NOMO-1 treated with DMSO at 0.1 percent for 48 hours (cell line): ENCODE data around the gene MYOZ3.

Experiments used
- DNase-seq: peaks from one replicate; lab custom pipeline; 2025; ENCODE audit not compliant: unreplicated experiment; lab: John Stamatoyannopoulos, UW

MYOZ3 gene, protein sequence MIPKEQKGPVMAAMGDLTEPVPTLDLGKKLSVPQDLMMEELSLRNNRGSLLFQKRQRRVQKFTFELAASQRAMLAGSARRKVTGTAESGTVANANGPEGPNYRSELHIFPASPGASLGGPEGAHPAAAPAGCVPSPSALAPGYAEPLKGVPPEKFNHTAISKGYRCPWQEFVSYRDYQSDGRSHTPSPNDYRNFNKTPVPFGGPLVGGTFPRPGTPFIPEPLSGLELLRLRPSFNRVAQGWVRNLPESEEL

DNA sequence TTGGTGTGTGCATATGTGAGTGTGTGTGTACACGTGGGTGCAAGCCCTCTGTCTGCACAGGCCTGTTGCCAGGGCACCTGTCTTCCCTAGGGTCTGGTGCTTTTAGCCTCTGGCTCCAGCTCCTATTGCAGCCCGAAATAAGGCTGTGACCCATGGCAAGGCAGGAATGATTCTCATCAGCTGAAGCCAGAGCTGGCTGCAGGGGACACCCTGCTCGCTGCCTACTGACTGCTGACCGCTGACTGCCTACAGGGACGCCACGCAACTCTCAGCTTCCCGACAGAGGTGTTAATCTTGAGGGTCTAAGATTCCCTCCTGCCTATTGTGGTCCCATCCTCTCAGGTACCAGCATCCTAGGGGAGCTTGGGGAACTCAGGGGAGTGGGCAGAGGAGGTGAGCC, at the start of gene MYOZ3:
MYOZ3 (plus strand) TSS at position 166 of the 400 bp plus-strand sequence. CDS start 1,691 bp downstream, outside the sequence.
- no peak for DNase-seq

DNA sequence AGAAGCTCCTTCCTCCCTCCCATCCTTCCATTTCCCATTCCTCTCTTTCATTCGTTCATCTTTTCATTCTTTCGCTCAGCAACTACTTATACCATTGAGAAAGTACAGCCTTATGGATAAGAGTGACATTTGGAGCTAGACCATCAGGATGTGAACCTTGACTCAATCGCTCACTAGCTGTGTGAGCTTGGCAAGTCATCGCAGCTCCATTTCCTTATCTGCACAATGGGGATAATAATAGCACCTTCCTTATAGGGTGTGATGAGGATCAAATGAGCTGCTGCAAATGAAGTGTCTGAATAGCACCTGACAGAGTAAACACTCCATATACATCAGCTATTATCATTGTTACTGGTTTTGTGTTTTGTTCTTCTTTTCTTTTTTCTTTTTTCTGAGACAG, 48.6 kb upstream of the MYOZ3 start:
- DNase-seq: no peak

DNA sequence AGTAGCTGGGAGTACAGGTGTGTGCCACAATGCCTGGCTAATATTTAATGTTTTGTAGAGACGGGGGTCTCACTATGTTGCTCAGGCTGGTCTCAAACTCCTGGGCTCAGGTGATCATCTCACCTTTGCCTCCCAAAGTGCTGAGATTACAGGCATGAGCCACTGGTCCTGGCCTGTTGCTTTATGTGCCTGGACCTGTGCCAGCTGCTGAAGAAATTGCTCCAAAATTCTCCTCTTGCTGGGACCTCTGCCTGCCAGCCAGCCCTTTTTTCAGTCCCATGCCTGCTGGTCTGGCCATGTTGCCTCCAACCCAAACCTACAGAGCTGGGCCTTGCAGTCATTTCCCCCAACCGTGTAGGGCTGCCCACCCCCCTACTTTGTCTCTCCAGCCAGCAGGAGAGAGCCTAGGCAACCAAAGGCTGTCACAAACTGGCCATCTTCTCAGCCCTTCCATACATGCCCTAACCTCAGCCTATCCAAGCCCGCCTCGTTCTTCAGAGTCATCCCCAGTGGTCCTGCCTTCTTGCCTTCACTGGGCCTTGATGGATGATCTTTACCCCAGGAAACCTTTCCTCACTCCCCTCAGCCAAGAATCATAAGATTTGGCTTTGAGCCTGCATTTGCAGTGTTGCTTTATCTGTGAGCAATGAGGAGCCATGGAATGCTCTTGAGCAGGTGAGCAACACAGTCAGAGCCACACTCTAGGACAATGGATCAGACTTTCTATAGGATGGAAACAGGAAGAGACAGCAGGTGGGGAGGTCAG, 48.0 kb upstream of the MYOZ3 start:
- no peak for DNase-seq

DNA sequence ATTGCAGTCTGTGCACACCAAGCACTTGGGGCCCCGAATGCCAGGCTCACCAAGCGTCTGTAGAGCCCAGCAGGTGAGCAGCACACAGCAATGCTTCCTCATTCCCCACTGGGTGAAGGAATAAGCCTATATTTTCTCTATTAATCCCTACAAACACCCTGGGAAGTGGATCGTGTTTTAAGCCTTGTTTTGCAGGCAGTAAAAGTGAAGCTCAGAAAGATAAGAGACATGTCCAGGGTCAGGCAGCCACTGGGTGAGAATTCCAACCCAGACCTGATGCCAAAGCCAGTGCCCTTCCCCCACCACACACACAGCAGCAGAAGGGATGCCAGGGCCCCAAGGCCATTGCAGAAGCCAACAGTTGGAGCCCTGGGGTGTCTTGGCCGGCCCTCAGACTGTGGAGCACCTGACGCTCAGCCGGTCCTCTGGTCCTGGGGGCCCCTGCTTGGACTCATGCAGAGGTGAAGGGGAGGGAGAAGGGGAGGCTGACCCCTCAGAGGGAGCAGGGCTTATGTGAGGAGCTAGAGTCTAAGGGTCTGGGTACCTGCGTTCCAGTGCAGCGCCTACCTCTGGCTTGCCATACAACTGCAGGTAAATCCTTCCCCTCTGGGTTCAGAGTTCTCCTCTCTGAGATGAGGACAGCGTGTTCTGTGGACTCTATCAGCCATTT, 46.9 kb upstream of the MYOZ3 start:
- DNase-seq: no peak

DNA sequence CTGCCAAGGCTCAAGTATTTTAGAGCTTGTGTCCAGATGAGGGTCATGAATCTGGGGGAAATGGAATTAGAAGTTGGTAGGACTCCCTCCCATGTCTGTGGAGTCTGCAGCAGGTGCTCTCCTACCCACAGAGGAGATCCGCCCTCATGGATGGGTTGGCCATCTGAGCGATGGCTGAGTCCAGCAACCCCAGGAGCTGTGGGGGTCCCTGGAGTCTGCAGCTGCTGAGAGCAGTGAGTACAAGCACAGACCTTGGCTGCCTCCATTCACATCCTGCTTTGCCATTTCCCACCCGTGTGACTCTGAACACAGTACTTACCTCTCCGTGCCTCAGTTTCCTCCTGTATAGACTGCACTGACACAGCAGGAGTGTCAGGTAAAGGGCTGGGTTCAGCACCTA, 46.4 kb upstream of the MYOZ3 start:
- no peak for DNase-seq

DNA sequence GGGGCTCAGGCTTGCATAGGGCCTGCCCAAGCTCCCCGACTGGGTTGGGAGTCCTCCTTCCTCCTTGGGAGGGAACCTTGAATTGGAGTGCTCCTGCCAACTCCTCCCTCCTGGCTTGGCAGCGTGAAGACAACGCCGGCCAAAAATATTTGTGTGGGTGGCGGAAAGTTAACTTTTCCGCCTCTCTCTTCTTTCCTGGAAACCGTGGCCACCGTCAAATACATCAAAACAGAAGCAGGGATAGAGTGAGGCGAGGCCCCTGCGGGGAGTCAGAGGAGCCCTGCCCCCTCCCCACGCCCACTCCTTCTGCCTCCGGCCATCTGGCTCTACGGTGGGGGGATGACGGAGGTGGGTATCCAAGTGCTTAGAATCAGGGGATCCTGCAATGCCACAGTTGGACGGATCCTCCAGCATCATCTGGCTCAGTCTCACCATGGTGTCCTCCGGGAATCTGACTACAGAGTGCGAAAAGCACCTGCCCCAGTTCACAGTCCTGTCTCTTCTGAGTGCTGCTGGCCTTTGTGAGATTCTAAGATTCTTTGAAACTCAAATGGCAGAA, 45.8 kb upstream of the MYOZ3 start:
- no peak for DNase-seq

DNA sequence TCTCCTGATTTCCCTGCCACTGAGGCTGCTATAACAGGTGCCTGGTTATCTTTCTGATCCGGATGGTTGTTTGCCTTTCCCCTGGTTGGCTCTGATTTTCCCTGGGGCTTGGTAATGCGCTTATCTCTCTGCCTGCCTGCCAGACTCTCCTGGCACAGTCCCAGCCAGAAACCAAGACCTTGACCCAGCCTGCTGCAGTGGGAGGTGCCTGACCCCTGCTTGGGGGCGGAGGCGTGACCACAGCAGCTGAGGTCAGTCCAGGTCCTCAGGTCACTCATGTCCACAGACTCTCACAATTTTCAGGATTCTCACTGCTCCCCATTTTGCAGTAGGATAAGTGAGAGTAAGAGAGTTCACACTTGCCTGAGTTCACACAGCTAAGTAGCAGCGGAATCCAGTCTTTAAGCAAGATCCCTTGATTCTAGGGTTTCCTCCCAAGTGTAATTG, 45.0 kb upstream of the MYOZ3 start:
- DNase-seq: no peak

DNA sequence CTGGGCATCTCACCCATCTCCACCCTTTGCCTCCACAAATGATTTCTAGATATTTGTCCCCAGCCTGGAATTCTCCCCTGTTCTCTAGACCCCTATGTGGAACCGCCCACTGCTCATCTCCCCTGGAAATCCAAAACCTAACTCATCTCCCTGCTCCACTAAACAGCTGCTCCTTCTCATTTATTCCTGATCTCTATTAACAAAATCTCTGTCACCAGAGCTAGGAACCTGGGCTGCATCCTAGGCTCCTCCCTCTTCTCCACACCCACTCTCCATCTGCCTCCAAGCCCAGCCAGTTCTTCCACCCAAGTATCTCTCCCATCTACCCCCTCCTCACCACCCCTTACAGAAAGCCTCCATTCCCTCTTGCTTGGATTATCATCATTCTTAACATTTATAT, 44.5 kb upstream of the MYOZ3 start:
- DNase-seq: no peak

DNA sequence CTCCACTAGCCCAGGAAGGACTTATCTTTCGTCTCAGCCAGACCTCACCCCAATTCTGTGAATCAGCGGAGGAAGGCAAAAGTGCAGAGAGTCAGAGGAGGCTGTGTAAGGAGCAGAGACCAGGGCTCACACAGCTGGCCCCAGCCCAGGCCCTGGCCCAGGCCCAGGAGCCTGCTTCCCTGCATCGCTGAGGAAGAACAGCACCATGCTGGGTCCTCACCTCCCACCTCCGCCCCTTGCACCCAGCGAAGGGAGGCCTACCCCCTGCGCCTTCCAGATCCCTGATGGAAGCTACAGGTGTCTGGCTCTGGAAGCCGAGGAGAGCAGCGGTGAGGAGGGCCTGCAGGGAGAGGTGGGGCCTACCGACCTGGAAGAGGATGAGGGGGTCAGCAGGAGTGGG, 42.9 kb upstream of the MYOZ3 start:
- DNase-seq: no peak

DNA sequence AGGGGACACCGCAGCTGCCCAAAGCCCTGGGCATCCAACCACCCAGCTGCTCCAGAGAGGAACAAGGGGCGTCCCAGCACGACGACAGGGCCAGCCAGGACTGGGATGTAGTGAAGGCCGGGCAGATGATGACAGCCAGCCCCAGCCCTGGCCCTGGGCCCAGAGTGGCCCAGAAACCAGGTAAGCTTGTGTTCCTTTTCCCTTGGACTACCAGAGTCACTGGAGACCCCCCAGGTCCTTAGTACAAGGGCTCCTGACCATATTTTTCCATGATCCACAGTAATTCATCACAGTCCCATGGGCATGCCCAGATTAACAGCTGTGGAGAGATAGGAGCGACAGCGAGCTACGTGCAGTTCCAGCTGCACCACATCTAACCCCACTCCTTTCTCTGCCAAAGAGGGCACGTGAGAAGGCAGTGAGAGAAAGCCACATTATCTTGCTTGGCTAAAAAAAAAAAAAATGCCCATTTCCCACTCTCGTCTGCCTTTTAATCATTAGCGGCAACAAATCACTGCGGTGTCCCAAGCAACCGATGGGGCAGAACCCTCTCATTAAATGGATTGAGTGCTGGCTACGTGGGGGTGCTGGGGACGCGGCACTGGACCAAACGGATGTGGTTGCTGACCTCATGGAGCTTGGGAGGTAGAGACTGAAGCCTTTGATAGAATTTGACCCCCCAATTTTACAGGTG, 42.3 kb upstream of the MYOZ3 start:
- DNase-seq: no peak

DNA sequence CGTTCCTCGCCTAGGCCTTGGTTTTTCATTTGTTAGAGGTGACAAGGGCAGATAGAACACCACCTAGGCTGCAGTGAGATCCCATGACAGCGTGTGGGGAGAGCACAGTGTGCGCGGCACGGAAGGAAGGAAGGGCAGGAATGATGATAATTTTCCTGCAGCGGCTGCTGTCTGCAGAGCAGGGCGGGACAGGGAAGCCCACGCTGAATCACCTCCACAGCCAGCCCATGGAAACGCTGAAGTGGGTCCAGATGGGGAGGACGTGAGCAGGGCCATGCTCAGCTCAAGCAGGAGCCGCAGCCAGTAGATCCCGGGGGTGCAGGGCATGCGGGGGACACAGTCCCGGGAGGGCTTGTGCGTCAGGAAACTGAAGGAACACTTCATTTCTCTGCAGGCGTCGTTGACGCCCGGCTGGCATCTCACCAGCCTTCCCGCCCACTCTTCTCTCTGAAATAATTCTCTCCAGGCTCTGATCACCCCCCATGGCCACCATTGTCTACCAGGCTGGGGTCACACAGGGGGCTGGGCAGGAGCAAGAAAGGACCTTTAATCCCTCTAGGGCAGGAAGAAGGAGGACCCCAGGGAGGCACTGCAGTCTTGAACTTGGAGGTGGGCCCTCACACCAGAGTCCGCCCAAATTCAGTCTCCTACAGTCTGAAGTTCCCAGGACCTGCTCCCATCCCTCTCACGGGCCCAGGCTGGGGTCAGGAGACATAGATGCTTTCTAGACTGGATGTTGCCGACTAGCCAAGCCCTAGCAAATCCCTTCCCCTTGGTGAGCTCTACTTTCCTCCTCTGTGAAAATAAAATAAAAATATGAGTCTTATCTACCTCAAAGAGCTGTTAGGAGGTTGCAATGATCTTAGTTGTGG, 41.5 kb upstream of the MYOZ3 start:
- DNase-seq: no peak

DNA sequence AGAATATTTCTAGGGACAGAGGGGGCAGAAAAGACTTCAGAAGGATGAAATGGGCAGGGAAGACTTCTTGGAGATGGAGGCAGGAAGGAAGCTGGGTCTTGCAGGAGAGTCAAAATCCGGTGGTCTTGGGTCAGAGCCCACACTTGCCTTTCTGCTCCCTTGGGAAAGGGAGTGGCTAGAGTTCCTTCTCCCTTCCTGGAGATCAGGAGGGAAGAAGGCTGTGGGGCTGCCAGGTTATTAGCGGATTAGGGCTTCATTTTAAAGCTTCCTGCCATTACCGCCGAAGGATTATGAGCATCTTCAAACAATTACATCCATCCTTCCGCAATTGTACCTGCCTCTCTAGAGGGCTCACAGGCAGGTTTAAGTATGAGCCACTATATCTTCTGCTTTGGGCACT, 39.8 kb upstream of the MYOZ3 start:
- no peak for DNase-seq

DNA sequence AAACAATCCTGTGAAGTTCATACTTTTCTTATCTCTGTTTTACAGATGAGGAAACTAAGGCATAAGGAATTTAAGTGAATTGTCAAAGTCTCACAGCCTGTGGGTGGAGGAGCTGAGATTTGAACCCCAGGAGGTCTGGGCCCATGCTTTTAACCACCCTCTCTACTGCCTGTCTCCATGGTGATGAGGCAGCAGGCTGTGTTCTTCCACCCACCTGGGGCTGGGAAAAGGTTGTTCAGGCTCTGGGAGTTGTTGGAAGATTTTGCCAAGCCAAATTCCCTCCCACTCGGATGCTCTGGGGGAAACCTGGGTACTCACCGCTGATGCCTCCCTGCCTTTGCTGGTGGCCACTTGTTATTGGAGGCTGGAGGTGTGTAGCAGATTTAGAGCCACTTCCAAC, 38.9 kb upstream of the MYOZ3 start:
- no peak for DNase-seq

DNA sequence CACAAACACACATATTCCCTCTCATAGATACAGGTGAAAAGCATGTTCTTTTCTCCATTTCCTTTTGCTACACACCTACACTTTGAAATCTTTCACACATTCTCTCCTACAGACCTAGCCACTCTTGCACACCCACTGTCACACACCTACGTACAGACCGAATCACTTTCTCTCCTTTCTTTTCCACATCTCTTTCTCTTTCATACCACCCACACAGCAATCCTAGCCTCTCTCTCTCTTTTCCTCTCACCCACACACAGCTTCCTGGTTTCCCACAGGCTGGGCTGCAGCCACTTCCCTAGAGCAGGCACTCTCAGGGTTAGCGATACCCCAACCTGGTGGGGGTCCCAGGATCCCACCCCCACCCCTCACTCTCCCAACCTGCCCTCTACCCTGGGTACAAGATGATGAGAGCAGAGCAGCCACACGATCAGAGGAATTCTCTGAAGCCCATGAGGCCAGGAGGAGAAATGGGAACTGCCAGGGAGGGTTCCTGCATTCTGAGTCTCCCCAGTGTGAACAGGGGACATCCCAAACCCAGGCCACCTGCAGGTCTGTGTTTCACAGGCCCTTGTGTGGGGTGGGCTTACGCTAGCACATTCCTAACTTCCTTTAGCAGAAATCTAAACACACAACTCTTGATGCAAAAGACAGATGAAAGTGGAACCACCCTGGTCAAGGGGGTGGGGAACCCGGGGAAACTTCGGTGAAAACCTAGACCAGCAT, 37.7 kb upstream of the MYOZ3 start:
- DNase-seq: no peak

DNA sequence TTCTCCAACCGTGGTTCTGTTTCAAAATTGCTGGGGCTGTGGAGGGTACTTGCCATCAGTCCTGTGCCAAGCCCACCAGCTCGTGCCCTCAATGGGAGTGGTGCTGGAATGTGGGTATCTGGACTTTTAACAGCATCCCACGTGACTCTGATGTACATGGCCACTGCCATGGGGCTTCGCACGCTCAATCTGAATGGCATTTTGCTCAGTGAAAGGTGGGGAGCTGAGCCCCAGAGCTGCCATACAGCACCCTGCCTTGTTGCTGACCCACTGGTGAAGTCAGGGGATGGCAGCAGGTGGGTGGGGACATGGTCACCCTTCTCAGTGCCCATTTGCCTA, 37.2 kb upstream of the MYOZ3 start:
- no peak for DNase-seq

DNA sequence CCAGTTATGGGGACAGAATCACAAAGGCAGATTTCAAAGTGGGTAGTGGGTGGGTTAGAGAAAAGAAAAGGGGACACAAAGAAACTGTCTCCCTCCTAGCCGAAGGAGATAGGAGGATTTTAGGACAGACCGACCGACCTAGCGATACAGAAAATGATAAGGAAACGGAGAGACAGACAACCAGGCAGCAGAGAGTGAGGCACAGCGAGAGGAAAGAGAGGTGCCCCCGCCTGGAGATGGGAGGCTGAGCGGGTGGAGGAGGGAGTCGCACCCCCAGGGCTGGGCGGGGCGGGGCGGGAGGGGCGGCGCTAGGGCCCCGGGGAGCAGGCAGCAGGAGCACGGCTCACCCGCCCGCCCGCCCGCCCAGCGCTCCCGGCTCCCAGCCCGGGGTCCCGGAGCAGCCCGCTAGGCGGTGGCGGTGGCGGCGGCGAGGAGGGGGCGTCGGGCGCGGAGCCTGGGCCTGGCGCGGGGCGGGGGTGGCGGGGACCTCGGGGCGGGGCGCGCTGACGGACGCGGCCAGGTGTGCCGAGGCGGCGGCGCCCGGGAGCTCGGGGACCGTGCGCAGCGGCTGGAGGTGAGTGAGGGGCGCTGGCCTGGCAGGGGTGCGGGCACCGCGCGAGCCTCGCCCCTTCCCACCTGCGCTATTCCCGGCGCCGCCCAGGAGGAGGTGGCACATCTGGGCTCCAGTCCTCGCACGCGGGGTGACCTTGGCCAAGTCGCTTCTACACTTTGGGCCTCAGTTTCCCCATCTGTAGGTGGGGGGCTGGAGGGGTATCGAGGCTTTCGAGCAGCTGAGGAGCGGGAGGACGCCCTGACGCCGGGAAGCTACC, 36.5 kb upstream of the MYOZ3 start:
- DNase-seq: no peak

DNA sequence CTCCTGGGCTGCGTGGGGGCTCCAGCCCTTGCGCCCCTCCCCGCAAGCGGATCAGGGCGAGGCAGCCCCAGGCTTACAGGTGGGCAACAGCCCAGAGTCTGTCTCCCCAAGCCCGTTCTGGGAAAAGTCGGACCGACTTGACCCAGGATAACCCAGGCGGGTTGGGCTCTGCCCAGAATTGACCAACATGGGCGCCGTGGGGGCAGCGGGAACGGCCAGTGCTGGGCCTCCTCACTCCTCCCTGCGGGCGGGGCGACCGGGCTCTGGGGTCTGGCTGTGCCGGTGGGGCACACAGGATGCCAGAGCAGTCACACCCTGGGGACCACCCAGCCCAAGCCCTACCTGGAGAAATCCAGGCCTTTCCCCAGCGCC, 35.9 kb upstream of the MYOZ3 start:
- no peak for DNase-seq

DNA sequence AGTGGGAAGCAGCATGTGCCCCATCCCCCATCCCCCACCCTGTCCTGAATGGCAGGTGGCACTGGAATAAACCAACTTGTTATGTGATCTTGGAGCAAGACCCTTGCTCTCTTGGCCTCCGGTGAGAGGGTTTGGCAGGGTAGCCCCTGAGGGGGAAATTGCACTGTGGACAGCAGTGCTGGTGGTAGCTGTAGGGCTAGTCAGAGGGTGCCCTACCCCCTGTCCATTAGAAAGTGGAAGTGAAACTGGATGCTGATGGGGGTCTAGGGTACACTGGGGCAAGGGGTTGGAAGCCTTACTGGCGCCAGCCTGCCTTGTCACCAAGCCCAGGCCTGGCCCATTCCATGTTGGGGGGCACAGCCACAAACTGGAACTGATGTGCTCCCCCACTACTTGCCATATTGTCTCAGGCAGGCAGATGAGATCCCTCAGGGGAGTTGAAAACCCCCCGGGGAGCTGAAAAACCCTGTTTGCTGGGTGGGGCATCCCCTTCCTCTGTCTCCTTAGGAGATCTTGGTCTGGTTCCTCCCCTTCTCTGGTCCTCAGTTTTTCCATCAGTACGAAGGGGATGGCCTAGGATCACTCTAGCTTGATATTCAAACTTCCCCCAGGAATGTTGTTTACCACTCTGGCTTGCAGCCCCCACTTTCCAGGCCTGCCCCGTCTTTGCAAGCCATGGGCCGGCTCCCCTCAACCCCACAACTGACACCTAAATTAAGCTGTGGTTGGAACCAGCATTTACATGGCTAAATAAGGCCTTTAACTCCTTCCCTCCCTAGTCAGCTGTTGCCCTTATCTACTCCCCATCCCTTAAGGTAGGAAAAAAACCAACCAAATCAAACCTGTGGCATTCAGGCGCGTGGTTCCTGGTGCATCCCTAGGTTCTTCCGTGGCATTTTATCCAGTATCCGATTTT, 35.0 kb upstream of the MYOZ3 start:
- DNase-seq: no peak
